Hepatocyte (in vitro differentiated cells): Measurements from ENCODE around the gene RAB3IL1.

ENCODE experiments used
- EZH2 ChIP-seq: fragments of 200-600 bp; sonication (generic); IDR thresholded peaks from 2 replicates; pipeline ENCODE4 v1.6.1; 2016; ENCODE audit warnings: antibody characterized with exemption, mild to moderate bottlenecking, borderline replicate concordance
- EZH2phosphoT487 ChIP-seq: fragments of 200-600 bp; sonication (generic); IDR thresholded peaks from one replicate; pipeline ENCODE4 v1.6.1; 2018; ENCODE audit warnings: antibody characterized with exemption, mild to moderate bottlenecking, low read depth, moderate library complexity; ENCODE audit not compliant: unreplicated experiment, severe bottlenecking
- TF ChIP-seq, protein P1 (sequence below): fragments of 200-600 bp; sonication (generic); IDR thresholded peaks from 2 replicates; pipeline ENCODE4 v1.5.1; 2016; ENCODE audit warnings: antibody characterized with exemption, mild to moderate bottlenecking; ENCODE audit not compliant: poor library complexity

GRCh38 chr11:61914471-61915171, 2.7 kb downstream of the RAB3IL1 start:
- TF ChIP-seq, protein P1, sequence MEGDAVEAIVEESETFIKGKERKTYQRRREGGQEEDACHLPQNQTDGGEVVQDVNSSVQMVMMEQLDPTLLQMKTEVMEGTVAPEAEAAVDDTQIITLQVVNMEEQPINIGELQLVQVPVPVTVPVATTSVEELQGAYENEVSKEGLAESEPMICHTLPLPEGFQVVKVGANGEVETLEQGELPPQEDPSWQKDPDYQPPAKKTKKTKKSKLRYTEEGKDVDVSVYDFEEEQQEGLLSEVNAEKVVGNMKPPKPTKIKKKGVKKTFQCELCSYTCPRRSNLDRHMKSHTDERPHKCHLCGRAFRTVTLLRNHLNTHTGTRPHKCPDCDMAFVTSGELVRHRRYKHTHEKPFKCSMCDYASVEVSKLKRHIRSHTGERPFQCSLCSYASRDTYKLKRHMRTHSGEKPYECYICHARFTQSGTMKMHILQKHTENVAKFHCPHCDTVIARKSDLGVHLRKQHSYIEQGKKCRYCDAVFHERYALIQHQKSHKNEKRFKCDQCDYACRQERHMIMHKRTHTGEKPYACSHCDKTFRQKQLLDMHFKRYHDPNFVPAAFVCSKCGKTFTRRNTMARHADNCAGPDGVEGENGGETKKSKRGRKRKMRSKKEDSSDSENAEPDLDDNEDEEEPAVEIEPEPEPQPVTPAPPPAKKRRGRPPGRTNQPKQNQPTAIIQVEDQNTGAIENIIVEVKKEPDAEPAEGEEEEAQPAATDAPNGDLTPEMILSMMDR = no peak
- TF ChIP-seq EZH2 (no peak), EZH2phosphoT487 (no peak)
